IMR-90 (cell line): ENCODE measurements around the gene IER5L. TPM values are rescaled to one million over a fixed set of nuclear protein-coding genes. Genes with fewer than 3 reads are reported as not detected.

Experiments
- ATAC-seq: fragments of 200-7000 bp; cut with Tn5 transposase; 2 replicates; pipeline ENCODE4 v1.9.1; 2020; ENCODE audit warnings: low read depth, mild to moderate bottlenecking, moderate library complexity
- BruUV-seq: library from RNA; stranded (reverse); fragments of 400-500 nt; replicated peaks from 2 replicates; lab custom pipeline; 2021; lab: Mats Ljungman, UMichigan
- CTCF ChIA-PET: fragments of 300-600 bp; formaldehyde crosslinking; extraction: SDS; loops from one replicate; lab custom pipeline; 2021; ENCODE audit warnings: antibody characterized with exemption; lab: Yijun Ruan, JAX
- POLR2A ChIA-PET: fragments of 300-600 bp; sonication (Branson Sonifier 250); formaldehyde crosslinking; loops from one replicate; lab custom pipeline; 2022; ENCODE audit warnings: antibody characterized with exemption; ENCODE audit not compliant: unreplicated experiment; lab: Charles Lee
- DNase-seq: peaks from one replicate; pipeline ENCODE4 v3.0.0; 2013
- H2AFZ ChIP-seq: replicated peaks from 2 replicates; pipeline ENCODE3; 2013; ENCODE audit warnings: low read length, mild to moderate bottlenecking; ENCODE audit not compliant: poor library complexity
- H2AK5ac ChIP-seq: 2 replicates; pipeline ENCODE4 v1.6.1; 2013; ENCODE audit warnings: low read depth, low read length, inconsistent platforms
- H2AK9ac ChIP-seq: replicated peaks from 2 replicates; pipeline ENCODE3; 2013; ENCODE audit warnings: mild to moderate bottlenecking, low read depth, low read length, moderate library complexity; ENCODE audit not compliant: poor library complexity
- H2BK120ac ChIP-seq: 2 replicates; pipeline ENCODE4 v1.6.1; 2013; ENCODE audit warnings: low read depth, low read length, inconsistent platforms
- H2BK15ac ChIP-seq: 3 replicates; pipeline ENCODE4 v1.6.1; 2013; ENCODE audit warnings: low read depth, low read length, inconsistent platforms
- H2BK20ac ChIP-seq: 2 replicates; pipeline ENCODE4 v1.6.1; 2013; ENCODE audit warnings: low read depth, mild to moderate bottlenecking, inconsistent platforms, low read length, moderate library complexity
- H2BK5ac ChIP-seq: 2 replicates; pipeline ENCODE4 v1.6.1; 2013; ENCODE audit warnings: mild to moderate bottlenecking, low read depth, low read length, inconsistent platforms; ENCODE audit not compliant: poor library complexity, severe bottlenecking
- H3K14ac ChIP-seq: replicated peaks from 2 replicates; pipeline ENCODE4 v1.6.1; 2013; ENCODE audit warnings: low read depth, low read length, inconsistent platforms
- H3K18ac ChIP-seq: 2 replicates; pipeline ENCODE4 v1.6.1; 2013; ENCODE audit warnings: low read depth, low read length, control low read depth
- H3K23ac ChIP-seq: 2 replicates; pipeline ENCODE4 v1.6.1; 2013; ENCODE audit warnings: low read depth, low read length, inconsistent platforms
- H3K27ac ChIP-seq: 2 replicates; pipeline ENCODE4 v1.5.1; 2013; ENCODE audit warnings: mild to moderate bottlenecking, control low read depth, low read length; ENCODE audit not compliant: insufficient read depth
- H3K27me3 ChIP-seq: 2 replicates; pipeline ENCODE4 v1.6.1; 2013; ENCODE audit warnings: low read length; ENCODE audit not compliant: control insufficient read depth, insufficient read depth
- H3K36me3 ChIP-seq: 2 replicates; pipeline ENCODE4 v1.6.1; 2013; ENCODE audit warnings: low read length, mixed read lengths; ENCODE audit not compliant: control insufficient read depth, insufficient read depth
- H3K4ac ChIP-seq: 2 replicates; pipeline ENCODE4 v1.6.1; 2013; ENCODE audit warnings: low read depth, low read length, inconsistent platforms
- H3K4me1 ChIP-seq: 2 replicates; pipeline ENCODE4 v1.6.1; 2013; ENCODE audit warnings: low read length, mixed read lengths; ENCODE audit not compliant: control insufficient read depth, insufficient read depth
- H3K4me2 ChIP-seq: 2 replicates; pipeline ENCODE4 v1.6.1; 2013; ENCODE audit warnings: low read depth, mild to moderate bottlenecking, control low read depth, low read length, moderate library complexity
- H3K4me3 ChIP-seq: 2 replicates; pipeline ENCODE4 v1.5.1; 2013; ENCODE audit warnings: low read depth, mild to moderate bottlenecking, control low read depth, low read length, moderate library complexity; ENCODE audit not compliant: insufficient read depth
- H3K56ac ChIP-seq: 2 replicates; pipeline ENCODE4 v1.6.1; 2013; ENCODE audit warnings: low read length, inconsistent platforms; ENCODE audit not compliant: insufficient read depth; ENCODE audit errors: extremely low read depth
- H3K79me1 ChIP-seq, 2 experiments: 2 replicates each; pipeline ENCODE4 v1.6.1; 2013; ENCODE audit warnings: low read length in 2 of 2, inconsistent platforms in 1 of 2, low read depth in 1 of 2
- H3K9ac ChIP-seq: 2 replicates; pipeline ENCODE4 v1.6.1; 2013; ENCODE audit warnings: low read depth, low read length, control low read depth
- H3K9me1 ChIP-seq: 2 replicates; pipeline ENCODE4 v1.6.1; 2013; ENCODE audit warnings: low read length, inconsistent platforms; ENCODE audit not compliant: insufficient read depth
- H3K9me3 ChIP-seq: 2 replicates; pipeline ENCODE4 v1.6.1; 2013; ENCODE audit warnings: low read length; ENCODE audit not compliant: control insufficient read depth, insufficient read depth
- H4K20me1 ChIP-seq: 2 replicates; pipeline ENCODE4 v1.6.1; 2013; ENCODE audit warnings: low read length, inconsistent platforms; ENCODE audit not compliant: insufficient read depth
- H4K5ac ChIP-seq: 2 replicates; pipeline ENCODE4 v1.6.1; 2013; ENCODE audit warnings: mild to moderate bottlenecking, low read depth, low read length, control low read depth
- H4K8ac ChIP-seq, 2 experiments: 2 replicates each; pipeline ENCODE4 v1.6.1; 2013; ENCODE audit warnings: low read depth in 2 of 2, low read length in 2 of 2, control low read depth in 1 of 2, inconsistent platforms in 1 of 2
- H4K91ac ChIP-seq: 2 replicates; pipeline ENCODE4 v1.6.1; 2013; ENCODE audit warnings: low read depth, low read length, inconsistent platforms; ENCODE audit not compliant: insufficient read depth
- BHLHE40 ChIP-seq: fragments of 150-350 bp; IDR thresholded peaks from 2 replicates; pipeline ENCODE4 v1.6.1; 2016; ENCODE audit warnings: mild to moderate bottlenecking, low read depth, low read length
- CEBPB ChIP-seq: IDR thresholded peaks from 2 replicates; pipeline ENCODE4 v1.6.1; 2012; ENCODE audit warnings: low read depth, low read length, improper control_type of control experiment
- CHD1 ChIP-seq: IDR thresholded peaks from 2 replicates; pipeline ENCODE4 v1.6.1; 2012; ENCODE audit warnings: low read depth, low read length, improper control_type of control experiment
- FOS ChIP-seq: fragments of 150-350 bp; IDR thresholded peaks from 2 replicates; pipeline ENCODE4 v1.6.1; 2016; ENCODE audit warnings: low read depth, low read length
- MAFK ChIP-seq: IDR thresholded peaks from 2 replicates; pipeline ENCODE4 v1.6.1; 2012; ENCODE audit warnings: low read depth, low read length, improper control_type of control experiment
- MXI1 ChIP-seq: IDR thresholded peaks from 2 replicates; pipeline ENCODE4 v1.6.1; 2012; ENCODE audit warnings: low read depth, mild to moderate bottlenecking, low read length, moderate library complexity, borderline replicate concordance
- NFE2L2 ChIP-seq: fragments of 150-350 bp; IDR thresholded peaks from 2 replicates; pipeline ENCODE4 v1.6.1; 2016; ENCODE audit warnings: low read depth, mild to moderate bottlenecking, low read length
- POLR2A ChIP-seq: IDR thresholded peaks from 2 replicates; pipeline ENCODE4 v1.6.1; 2012; ENCODE audit warnings: mild to moderate bottlenecking, low read depth, low read length
- RAD21 ChIP-seq: IDR thresholded peaks from 2 replicates; pipeline ENCODE4 v1.6.1; 2012; ENCODE audit warnings: low read length, improper control_type of control experiment
- RCOR1 ChIP-seq: IDR thresholded peaks from 2 replicates; pipeline ENCODE4 v1.6.1; 2012; ENCODE audit warnings: mild to moderate bottlenecking, low read length, improper control_type of control experiment; ENCODE audit not compliant: insufficient replicate concordance
- RFX5 ChIP-seq: IDR thresholded peaks from 2 replicates; pipeline ENCODE4 v1.8.0; 2012; ENCODE audit warnings: low read depth, mild to moderate bottlenecking, low read length, moderate library complexity
- SMC3 ChIP-seq: fragments of 150-350 bp; IDR thresholded peaks from 2 replicates; pipeline ENCODE4 v1.6.1; 2016; ENCODE audit warnings: low read depth, mild to moderate bottlenecking, antibody characterized with exemption, low read length, moderate library complexity
- WGBS, 2 experiments: methylation state at CpG; one replicate each; pipeline versions ENCODE4 v1.1.5 to v1.1.7; 2013; ENCODE audit warnings: missing lambda C conversion rate in 2 of 2; ENCODE audit not compliant: insufficient read length in 1 of 2; ENCODE audit errors: extremely low coverage in 2 of 2; 5-methylcytosine and 5-hydroxymethylcytosine counted together
- dilution Hi-C: fragments of 300-500 bp; cut with HindIII; formaldehyde crosslinking; loops from one replicate; pipeline ENCODE4 v1.14.3; 2018; ENCODE audit warnings: low sequenced_read_pairs; ENCODE audit not compliant: unreplicated experiment
- in situ Hi-C: fragments of 300-500 bp; cut with MboI; formaldehyde crosslinking; loops from 3 replicates; pipeline ENCODE4 v1.14.3; 2019; ENCODE audit warnings: low sequenced_read_pairs, inconsistent platforms, mixed read lengths
- intact Hi-C: fragments of 100-400 bp; cut with micrococcal nuclease; formaldehyde crosslinking; loops from 2 replicates; pipeline ENCODE4 v1.10.0; 2022
- polyA plus RNA-seq, 3 experiments: library from polyadenylated mRNA; depleted of rRNA; stranded (reverse); fragments of >200 nt; gene quantifications; 2 replicates each; pipeline ENCODE4 v1.2.3, GENCODE V29; 2012; ENCODE audit warnings: low replicate concordance in 1 of 3
- total RNA-seq: library from RNA; depleted of rRNA; stranded (reverse); fragments of >200 nt; gene quantifications from 2 replicates; pipeline ENCODE4 v1.2.3, GENCODE V29; 2012
- TF ChIP-seq, protein P1 (sequence below): fragments of 150-350 bp; IDR thresholded peaks from 2 replicates; pipeline ENCODE4 v1.6.1; 2017; ENCODE audit warnings: mild to moderate bottlenecking, antibody characterized with exemption, low read length, low read depth
- TF ChIP-seq, protein P2 (sequence below): conservative IDR thresholded peaks from 2 replicates; pipeline ENCODE4 v1.5.1; 2012; ENCODE audit warnings: mild to moderate bottlenecking, low read depth, low read length, improper control_type of control experiment

The IER5L gene
- total and polyA plus RNA-seq, 2 of the 4 experiments (the other 2 are of a cell fraction), result 12.5 to 13.4 TPM

- ATAC-seq, result peak; percentile 70
- in situ Hi-C loops, result no loop called here
- dilution Hi-C loops, result no loop called here
Measured at GRCh38 chr9:129183495-129184218, 5.6 kb upstream of the IER5L start.

More at GRCh38 chr9:129183495-129184218, 5.6 kb upstream of the IER5L start:
- H3K18ac ChIP-seq, result no peak overlapping the region
- peaks cover 0 to 5% of the 10 kb centered on the region in 2 experiments; a peak in 1 of 4 replicates for H3K79me1 ChIP-seq
- peak overlapping the region; percentile 44 for H2AK9ac ChIP-seq
- TF ChIP-seq RCOR1, result no peak
- no peak for TF ChIP-seq POLR2A
- TF ChIP-seq BHLHE40, result no peak
- no peak for TF ChIP-seq RFX5
- TF ChIP-seq, protein P1, sequence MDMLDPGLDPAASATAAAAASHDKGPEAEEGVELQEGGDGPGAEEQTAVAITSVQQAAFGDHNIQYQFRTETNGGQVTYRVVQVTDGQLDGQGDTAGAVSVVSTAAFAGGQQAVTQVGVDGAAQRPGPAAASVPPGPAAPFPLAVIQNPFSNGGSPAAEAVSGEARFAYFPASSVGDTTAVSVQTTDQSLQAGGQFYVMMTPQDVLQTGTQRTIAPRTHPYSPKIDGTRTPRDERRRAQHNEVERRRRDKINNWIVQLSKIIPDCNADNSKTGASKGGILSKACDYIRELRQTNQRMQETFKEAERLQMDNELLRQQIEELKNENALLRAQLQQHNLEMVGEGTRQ, result no peak
- TF ChIP-seq MAFK, result no peak
- TF ChIP-seq CEBPB, result no peak
- TF ChIP-seq RAD21, result no peak
- no peak for TF ChIP-seq FOS
- TF ChIP-seq, protein P2, sequence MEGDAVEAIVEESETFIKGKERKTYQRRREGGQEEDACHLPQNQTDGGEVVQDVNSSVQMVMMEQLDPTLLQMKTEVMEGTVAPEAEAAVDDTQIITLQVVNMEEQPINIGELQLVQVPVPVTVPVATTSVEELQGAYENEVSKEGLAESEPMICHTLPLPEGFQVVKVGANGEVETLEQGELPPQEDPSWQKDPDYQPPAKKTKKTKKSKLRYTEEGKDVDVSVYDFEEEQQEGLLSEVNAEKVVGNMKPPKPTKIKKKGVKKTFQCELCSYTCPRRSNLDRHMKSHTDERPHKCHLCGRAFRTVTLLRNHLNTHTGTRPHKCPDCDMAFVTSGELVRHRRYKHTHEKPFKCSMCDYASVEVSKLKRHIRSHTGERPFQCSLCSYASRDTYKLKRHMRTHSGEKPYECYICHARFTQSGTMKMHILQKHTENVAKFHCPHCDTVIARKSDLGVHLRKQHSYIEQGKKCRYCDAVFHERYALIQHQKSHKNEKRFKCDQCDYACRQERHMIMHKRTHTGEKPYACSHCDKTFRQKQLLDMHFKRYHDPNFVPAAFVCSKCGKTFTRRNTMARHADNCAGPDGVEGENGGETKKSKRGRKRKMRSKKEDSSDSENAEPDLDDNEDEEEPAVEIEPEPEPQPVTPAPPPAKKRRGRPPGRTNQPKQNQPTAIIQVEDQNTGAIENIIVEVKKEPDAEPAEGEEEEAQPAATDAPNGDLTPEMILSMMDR, result no peak
- no peak for TF ChIP-seq CHD1
- no peak for TF ChIP-seq SMC3
- TF ChIP-seq NFE2L2, result no peak
- no peak for TF ChIP-seq MXI1
- intact Hi-C loops, result no loop called here
- H4K8ac ChIP-seq, result no peak overlapping the region
- peak overlapping the region; percentile 70 for H2AFZ ChIP-seq
- H2BK5ac ChIP-seq, result no peak overlapping the region
- H3K36me3 ChIP-seq, result no peaks in the 10 kb centered on the region
- H3K23ac ChIP-seq, result no peak overlapping the region
- H3K9me3 ChIP-seq, result peaks cover 3% of the 10 kb centered on the region; the same call in 1 of the 2 replicates
- peak overlapping the region; percentile 61; the same call in 1 of the 2 replicates for H2AK5ac ChIP-seq
- no peaks in the 10 kb centered on the region for H4K20me1 ChIP-seq
- H3K4me2 ChIP-seq, result no peak overlapping the region
- peak; percentile 21 for DNase-seq
- BruUV-seq, result no TSS peak
- no peak overlapping the region for H3K56ac ChIP-seq
- H3K27me3 ChIP-seq, result no peaks in the 10 kb centered on the region
- peaks cover 6% of the 10 kb centered on the region for H3K9me1 ChIP-seq
- no peak overlapping the region for H3K9ac ChIP-seq
- no peaks in the 10 kb centered on the region for H3K4me1 ChIP-seq
- ChIA-PET CTCF (interaction anchor here (1.2 to 1.7 kb wide), 2 partner anchors 9 to 301 kb away, joined by 3 read pairs; no protein-coding TSS in a partner anchor), POLR2A (interaction anchor here (0.5 kb wide), 1 partner anchor 123 kb away, joined by 3 read pairs; no protein-coding TSS in a partner anchor)
- H3K4me3 ChIP-seq, result no peak overlapping the region
- 20% methylated on average over 2 of the region's 6 CpGs; no CpG with 5 or more reads in 1 of the 2 experiments for WGBS, 2 experiments
- no peak overlapping the region for H2BK15ac ChIP-seq
- no peak overlapping the region for H4K5ac ChIP-seq
- H2BK20ac ChIP-seq, result no peak overlapping the region; the same call in 1 of the 2 replicates
- H2BK120ac ChIP-seq, result no peak overlapping the region
- no peak overlapping the region for H3K27ac ChIP-seq
- H3K14ac ChIP-seq, result no peak overlapping the region
- no peak overlapping the region for H3K4ac ChIP-seq
- no peak overlapping the region for H4K91ac ChIP-seq
